Stimulated activated CD8-positive, alpha-beta memory T cell treated with anti-CD3 and anti-CD28 coated beads, Interleukin-4, amount 100 ng/mL, for 48 hours (primary cell): ENCODE data around the gene SLC24A3.

Source experiments
- DNase-seq: peaks from one replicate; pipeline ENCODE4 v3.0.0-alpha.2; 2020

The SLC24A3 gene

DNA sequence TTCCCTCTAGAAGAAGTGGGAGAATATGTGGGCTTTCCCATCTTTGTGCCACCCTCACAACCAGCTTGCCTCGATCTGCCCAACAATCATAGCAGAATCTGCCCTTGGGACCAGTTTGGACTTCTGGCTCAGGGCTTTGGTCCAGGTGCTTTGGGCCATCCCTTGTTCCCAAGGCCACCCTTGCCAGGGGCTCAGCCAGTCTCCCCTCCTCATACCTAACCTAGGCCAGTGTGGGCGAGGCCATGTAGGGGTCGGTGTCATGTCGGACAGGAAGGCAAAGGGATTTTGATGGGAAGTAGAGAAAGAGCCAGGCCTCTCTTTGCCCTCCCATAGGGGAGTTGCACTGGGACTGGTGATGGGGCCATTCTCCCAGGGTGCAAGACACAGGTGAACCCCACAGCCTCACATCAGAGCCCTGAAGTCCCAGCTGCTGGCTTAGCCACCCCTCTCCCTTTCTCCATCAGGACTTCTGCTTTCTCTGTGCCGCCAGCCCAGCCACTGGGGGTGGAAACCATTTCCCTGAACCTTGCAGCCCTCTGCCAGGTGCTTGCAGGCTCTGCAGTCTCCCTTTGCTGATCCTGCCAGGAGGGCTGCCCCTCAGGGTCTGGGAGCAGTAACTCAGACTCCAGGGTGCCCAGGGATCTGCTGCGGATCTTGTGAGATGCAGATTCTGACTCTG is 60.7 kb downstream of the SLC24A3 start:
- DNase-seq: no peak

DNA sequence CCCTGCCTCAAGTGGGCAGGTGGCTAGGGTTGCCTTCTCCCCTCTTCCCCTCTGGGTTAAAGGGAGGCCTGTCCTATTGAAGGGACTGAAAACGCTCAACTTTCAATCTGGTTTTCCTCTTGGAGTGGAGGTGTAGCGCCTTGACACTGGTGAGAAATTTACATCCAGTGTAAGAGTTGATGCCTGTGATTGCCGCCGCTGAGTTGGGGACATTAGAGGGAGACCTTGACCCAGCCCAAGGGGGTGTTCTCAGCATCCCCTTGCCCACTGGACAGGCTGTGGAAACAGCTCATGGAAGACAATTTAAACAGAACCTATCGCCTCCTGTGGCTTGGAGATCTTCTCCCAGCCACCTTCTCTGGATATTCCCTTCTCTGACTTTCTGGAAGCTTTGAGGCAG is 61.6 kb downstream of the SLC24A3 start:
- DNase-seq: no peak

DNA sequence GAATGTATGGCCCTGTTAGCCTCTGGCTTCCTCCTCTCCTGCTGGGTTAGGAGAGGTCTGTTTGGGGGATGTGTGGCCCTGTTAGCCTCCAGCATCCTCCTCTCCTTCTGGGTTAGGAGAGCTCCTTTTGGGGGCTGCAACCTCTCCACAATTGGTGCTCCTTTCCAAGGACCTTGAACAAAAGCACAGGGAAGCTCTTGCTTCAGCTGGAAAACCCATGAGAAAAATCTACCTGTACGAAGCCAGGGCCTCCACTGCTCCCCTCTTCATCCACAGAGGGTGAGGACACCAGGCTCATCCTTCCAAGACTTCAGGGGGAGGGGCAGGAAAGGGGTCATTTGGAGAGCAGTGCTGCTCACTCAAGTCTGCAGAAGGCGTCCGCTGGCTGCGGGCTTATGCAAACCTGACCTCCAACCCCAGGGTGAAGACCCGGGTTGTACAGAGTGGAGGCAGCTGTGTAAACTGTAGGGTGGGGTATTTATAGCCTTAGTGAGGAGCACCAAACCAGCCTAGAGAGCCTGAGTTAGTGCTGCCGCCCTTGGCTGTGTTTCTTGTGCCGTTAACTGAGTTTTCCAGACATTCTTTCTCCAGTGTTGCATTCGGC is 62.1 kb downstream of the SLC24A3 start:
- no peak for DNase-seq

DNA sequence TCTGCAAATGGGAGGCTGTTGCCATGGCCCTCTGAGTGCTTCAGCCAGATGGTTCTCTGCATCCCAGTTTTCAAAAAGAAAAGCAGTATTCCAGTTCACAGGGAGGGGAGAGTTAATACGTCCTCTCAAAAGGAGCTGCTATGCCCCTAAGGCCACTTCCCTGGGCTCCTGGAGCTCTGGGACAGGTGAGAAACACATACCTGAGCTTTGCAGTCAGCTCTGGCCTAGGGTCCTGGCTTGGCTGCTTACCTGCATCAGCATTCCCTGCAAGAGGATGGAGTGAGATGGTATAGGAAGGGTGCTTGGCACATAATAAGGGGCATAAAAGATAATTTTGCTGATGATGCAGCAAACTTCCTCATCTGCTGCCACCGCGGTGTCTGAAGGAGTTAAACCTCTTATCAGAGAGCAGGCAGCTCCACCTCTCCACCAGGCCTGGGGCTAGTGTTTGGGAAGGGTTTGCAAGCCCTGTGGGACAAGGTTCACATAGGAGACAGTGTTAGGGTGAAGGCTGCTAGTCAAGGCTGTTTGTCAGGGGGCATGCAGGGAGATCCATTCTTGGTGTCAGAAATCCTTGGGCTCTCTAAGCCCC is 62.7 kb downstream of the SLC24A3 start:
- no peak for DNase-seq

DNA sequence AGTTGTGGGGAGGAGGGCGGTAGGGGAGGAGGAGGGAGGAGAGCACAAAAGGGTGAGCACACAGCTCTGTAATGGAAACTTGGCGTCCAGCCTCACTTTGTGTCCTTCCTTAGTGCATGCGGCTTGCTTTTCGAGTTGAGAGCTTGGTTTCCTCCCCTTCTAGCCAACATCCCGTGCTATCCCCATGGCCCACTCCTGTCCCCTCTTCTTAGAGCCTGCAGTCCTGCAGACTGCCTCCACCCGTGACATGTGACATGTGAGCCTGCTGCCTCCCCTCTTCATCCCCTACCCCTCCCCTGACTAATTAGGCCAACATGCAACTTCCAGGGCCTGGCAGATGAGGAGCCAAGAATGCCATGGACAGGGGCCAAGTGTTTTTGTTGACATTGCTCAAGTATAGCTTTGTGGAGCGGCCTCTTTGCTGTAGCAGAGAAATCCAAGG is 63.2 kb downstream of the SLC24A3 start:
- no peak for DNase-seq

DNA sequence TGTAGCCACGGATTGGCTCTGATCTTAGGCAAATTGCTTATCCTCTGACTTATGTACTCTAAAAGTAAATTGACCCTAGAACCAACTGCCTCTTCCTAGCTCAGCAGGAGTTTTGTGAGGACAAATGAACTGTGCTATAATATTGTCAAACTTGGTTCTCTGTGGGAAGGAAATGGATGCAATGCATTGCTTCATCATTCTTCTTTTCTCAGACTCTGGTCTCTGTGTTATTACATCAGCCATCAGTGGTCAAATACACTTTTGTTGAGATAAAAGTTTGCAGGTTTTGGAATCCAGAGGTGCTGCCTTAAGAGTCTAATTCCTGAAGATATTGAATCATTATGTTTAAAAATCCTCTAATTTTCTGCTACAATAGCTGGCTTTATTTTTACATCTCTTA is 64.9 kb downstream of the SLC24A3 start:
- no peak for DNase-seq

DNA sequence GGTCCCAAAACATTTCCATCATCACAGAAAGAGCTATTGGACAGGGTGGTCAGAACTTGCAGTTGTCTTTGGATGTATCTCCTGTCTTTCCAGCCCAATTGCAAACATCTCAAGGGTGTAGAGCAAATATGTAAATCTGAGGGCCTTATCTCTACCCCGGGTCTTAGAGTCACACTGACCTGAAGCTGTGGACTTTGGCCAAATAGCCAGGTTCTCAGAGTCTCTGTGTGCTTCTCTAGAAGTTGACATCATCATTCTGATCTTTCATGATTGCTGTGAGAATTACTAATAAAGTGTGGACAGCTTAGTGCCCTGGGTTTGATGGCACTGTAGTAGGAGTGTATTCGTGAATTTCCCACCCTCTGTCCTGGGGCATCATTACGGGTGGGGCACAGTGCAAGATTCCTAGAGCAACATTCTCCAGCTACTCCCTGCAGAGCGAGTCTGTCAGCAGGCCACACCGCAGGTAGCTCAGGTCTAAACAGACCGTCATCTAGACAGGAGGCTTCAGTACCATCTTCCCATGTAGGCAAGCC is 71.1 kb downstream of the SLC24A3 start:
- DNase-seq: no peak

DNA sequence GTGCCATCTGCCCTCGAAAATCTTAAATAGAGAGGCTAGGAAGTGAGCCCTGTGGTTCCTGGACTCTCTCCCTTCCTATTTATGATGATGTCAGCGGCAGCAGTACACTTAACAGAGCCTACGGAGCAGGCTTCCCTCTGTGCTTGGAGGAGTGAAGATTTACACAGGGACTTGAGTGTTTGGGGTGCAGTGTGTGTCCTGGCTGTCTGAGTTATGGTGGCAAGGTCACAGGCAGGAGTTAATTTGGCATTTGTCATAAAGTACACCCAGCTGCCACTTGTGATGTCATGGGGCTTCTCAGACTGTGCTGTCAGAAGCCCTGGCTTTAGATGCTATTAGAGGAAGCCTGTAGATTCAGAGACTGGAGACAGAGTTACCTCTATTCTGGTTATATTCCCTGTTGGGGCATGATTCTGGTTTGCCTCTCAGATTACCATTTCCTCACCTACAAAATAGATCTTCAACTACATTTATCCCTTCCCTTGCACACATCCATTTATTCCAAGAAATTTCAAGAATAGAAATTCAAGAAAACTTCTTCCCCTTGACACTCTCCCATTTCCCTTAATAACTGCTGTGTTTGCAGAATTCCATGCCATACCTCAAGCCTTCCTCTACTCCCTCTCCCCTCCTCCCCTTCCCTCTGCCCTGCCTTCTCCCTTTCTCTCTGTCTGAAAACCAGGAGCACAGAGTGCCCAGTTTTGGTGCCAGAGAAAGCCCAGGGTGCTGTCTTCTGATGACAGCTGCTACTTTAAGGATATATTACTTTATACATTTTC is 72.1 kb downstream of the SLC24A3 start:
- DNase-seq: no peak

DNA sequence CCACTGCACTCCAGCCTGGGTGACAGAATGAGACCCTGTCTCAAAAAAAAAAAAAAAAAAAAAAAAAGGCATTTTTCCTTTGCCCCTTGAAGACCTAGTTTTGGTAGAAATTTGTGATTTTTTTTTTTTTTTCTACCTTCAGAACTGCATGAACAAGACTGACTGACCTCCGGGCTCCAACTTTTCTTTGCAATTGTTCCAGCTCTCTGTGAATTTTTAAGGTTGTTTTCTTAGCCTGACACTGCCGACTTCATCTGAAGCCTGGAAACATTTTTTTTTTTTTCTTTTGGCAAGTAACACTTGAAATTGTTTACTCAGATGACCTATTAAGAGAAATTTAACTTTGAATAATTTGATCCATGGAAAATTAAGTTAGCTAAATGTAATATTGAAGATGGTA is 73.0 kb downstream of the SLC24A3 start:
- DNase-seq: no peak

DNA sequence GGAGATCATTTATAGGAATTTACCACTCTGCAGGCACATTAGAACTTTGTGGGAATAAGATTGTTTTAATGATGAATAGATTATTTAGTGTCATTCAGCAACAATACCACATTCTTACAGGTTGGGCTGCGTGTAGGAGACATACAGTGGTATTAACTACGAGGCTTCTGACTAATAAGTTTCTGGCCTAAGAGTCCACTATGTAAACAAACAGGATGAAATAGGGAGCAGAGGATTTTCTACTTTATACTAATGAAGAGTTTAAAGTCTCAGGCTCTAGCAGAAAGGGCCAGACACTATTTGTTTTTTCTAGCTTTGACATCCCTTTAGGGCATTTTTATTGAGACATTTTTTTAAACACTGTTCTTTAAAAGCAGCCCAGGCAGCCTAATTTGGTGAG is 75.6 kb downstream of the SLC24A3 start:
- no peak for DNase-seq

DNA sequence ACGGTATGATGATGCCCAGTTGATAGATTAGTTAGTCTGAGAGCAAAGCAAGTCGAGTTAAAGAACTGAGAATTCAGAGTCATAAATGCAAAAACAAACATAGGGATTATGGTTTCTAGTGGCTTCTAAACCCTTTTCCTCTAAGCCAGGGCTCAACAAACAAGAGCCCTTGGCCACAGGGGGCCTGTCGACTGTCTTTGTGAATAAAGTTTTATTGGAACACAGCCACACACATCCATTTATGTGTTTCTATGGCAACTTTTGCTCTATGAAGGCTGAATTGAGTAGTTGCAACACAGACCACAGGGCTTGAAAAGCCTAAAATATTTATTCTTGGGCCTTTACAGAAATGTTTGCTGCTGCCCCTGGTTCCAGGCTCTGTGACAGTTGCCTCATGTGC is 76.2 kb downstream of the SLC24A3 start:
- DNase-seq: no peak

DNA sequence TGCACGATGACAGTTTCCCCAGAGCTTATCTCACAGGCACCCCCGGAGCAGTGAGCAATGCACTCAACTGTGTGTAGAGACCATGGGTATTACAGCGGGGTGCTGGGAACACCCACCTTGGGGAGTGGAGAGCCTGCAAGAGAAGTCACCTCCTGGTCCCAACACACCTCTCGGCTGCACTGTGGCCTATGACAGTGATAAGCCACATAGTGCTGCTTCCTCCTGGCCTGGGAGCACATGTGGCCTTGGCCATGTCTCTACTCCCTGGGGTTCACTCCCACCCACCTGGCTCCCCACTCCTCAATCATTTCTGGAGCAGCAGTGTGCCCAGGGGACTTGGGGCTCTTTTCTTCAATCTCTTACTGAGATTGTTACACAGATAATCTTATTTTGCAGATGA is 77.0 kb downstream of the SLC24A3 start:
- no peak for DNase-seq

DNA sequence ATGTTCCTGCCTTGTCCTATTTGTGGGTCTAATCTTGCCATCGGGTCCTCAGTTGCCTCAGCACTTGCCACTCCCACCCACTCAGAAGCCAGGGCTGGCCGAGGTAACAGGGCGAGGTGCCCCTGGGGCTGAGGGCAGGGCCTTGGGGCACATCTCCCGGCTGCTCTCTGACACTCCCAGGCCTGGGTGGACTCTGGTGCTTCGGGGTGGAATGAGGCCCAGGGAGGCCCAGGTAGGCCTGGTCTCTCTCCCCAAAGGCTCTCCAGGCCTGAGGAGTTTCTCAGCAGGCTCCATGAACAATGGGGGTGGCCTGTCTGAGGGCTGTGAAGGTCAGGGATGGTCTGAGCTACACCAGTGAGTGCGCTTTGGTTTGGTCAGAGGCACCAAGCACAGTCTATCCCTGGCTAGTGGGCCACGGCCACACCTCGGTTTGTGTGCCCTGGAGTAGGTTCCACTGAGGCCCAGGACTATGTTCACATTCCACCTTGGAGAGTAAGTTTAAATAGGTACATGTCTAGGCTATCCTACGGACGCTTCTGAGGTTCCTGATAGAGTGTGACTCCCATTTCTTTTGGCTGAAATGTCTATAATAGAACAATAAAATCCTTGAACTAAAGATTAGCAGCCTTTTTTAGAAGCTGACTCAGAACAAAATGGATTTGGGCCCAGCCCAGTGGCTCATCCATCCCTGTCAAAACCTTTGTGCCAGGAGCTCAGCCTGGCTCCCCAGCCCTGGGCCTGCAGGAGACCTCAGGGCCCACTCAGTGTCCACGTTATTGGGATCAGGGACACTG is 78.8 kb downstream of the SLC24A3 start:
- no peak for DNase-seq

DNA sequence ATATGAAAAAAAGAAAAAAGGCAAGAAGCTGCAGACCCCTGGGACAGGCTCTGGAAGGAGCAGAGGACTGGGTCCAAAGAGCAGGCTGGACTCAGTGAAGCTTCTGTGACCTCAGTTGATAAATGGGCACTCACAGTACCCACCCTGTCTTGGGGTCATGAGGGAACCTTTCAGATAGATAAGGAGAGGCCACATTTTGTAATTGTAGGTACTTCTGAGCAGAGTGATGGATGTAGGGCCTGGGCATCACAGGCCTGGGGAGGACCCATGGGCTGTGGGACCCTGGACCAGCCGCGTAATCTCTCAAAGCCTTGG is 79.3 kb downstream of the SLC24A3 start:
- no peak for DNase-seq

DNA sequence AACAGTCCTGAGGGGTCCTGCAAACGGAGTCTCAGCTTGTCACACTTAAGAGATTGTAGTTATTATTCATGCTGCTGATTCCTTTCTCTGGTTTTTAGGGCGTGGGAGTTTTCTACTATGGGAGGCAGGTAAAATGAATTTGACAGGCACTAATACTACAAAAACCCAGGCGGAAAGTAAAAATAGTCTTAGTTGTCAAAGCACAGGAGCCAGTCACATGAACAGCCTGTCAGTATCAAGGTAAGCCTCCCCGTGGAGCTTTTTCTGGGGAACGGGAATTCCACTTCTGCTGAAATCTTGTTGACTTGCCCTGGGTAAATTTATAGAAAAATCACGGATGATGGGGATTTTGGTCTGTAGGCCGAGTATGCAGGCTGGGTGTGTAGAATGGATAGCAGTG is 79.8 kb downstream of the SLC24A3 start:
- no peak for DNase-seq

DNA sequence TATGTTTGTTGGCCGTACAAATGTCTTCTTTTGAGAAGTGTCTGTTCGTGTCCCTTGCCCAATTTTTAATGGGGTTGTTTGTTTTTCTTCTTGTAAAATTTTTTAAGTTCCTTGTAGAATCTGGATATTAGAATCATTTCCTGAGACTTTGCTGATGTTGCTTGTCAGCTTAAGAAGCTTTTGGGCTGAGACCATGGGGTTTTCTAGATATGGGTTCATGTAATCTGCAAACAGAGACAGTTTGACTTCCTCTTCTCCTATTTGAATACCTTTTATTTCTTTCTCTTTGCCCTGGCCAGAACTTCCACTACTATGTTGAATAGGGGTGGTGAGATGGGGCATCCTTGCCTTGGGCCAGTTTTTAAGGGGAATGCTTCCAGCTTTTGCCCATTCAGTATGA is 82.6 kb downstream of the SLC24A3 start:
- no peak for DNase-seq

DNA sequence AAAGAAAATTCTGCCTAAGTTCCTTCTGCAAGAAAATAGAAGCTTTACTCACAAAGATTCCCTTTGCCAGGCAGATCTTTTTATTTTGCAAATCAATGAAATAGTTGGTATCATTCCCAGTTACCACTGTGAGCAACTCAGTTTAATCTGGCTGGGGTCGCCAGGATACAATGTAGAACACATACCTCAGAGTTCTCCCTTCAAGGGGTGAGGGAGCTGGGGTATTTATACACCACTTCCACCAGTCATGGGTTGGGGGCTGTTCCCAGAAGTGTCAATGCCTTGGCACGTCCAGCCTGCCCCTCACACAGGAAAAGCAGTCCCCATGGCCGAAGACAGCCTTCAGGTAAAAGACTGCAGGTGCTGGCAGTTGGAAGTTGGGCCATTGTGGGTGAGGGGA is 86.2 kb downstream of the SLC24A3 start:
- no peak for DNase-seq

DNA sequence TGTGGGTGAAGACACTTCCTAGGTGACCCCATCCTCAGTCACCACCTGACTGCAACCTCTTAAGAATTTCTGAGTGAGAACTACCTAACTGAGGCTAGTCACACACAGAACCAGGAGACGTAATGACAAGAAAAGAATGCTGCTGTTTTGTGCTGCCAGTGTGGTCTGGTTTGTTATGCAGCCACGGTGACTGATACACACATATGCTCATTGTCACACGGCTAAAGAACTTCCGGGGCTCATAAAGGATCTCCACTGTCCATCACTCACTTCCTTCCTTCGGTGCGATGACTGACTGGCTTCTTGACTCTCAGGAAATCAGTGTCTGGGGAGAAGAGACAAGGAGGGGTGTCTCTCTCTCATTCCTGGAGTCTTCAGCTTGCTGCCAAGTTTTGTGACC is 88.0 kb downstream of the SLC24A3 start:
- no peak for DNase-seq

DNA sequence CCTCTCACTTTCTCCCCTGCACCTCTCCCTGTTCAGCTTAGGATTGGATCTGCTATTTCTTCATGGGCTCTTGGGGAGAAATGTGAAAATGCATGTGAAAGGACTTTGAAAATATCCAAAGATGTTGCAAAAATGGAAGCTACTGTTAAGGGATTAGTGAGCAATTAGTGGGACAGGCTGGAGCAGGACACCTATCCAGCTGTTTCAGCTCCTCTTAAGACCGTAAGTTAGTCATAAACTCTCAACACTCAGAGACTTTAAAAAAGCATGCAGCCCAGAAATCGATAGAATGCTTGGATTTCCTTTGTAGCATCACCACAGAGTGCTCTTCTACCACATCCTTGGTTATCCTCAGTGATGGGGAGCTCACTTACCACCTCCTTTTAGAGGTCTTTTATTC is 88.7 kb downstream of the SLC24A3 start:
- DNase-seq: no peak

DNA sequence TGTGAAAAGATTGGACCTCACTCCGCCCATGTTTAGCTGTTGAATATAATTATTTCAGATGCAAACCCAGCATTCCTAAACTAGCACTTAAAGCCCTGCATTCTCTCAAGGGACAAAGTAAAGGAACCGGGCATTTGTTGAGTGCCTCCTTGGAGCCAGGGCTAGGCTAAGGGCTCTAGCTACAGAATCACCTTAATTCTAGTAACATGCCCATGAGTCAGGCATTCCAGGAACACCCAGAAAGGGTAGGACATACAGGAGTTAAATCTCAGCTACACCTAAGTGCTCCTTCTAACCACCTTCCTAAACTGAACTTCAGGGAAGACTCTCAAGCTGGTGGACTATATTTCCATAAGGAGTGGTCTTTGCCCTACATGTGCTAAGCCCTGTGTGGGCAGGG is 89.4 kb downstream of the SLC24A3 start:
- no peak for DNase-seq

DNA sequence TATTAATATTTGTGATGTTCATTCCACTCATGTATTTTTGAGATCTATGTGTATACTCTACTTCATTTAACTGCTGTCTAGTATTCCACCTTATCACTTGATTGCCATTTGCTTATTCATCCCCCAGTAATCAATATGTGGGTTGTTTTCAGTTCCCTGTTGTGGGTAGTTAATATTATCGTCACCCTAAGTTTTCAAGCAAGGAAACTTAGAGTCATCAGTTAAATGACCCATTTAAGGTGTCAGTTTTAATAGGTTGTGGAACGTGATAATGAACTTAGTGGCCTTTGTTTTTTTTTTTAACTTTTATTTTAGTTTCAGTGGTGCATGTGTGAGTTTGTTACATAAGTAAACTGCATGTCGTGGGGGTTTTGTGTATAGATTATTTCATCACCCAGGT is 90.3 kb downstream of the SLC24A3 start:
- DNase-seq: no peak

DNA sequence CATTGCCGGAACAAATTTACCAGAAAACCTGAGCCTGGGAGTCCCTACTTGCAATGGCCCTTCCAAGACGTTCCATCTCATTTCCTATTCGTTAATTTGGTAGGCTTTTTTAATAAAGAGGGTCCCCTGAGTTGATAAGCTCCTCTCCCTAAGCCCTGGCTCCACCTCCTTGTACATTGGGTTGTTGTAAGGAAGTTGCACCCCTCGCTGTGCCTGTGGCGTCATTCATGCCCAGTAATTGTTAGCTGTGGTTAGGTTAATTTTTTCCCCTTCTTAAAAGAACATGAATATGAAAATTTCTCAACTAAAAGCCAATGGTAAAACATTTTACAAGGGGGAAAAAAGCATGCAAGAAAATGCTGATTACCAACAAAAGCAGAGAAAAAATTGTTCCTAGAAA is 91.9 kb downstream of the SLC24A3 start:
- no peak for DNase-seq

DNA sequence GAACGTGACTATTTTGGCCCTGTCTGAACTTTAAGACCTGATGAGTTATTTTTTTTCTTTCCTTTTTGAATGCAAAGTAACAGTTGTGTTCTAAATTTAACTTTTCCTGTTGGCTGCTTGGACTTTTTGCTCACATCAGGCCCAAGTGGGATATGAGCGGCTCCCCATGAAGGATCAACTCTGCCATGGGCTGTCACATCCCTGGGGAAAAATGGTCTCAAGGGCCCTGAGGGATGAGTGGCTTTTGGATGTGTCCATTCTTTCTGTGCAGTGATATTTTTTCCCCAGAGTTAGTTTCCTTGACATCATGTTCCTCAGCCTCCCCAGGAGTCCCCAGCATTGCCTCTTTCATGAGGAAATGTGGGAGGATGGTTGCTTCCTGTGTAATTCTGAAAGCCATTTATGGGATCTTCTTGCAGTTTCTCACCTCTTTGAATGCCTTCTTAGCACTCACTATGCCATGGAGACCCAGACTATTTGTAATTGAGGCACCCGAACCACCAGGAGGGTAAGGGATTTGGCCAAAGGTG is 92.5 kb downstream of the SLC24A3 start:
- DNase-seq: no peak
